RWPE2 (cell line): ENCODE measurements around the gene RUVBL2.
A peak's percentile ranks its signal among the peaks of the same experiment; 100 is the strongest.

Experiments used
- ATAC-seq: fragments of 200-7000 bp; cut with Tn5 transposase; 3 replicates; pipeline ENCODE4 v1.9.1; 2021; ENCODE audit warnings: low read depth
- DNase-seq: peaks from one replicate; pipeline ENCODE4 v3.0.0-alpha.2; 2020; ENCODE audit warnings: low spot score
- H3K27ac ChIP-seq: fragments of 450-650 bp; 2 replicates; pipeline ENCODE4 v1.5.1; 2017; ENCODE audit warnings: mild to moderate bottlenecking; ENCODE audit not compliant: poor library complexity, severe bottlenecking
- H3K27me3 ChIP-seq: fragments of 250-450 bp; sonication (Bioruptor Pico); 2 replicates; pipeline ENCODE4 v1.5.1; 2021; ENCODE audit warnings: mild to moderate bottlenecking, moderate library complexity; ENCODE audit not compliant: insufficient read depth, poor library complexity, severe bottlenecking
- H3K36me3 ChIP-seq: fragments of 250-450 bp; sonication (Bioruptor Pico); 2 replicates; pipeline ENCODE4 v1.5.1; 2020; ENCODE audit warnings: low read depth, mild to moderate bottlenecking, moderate library complexity
- H3K4me1 ChIP-seq: fragments of 250-450 bp; sonication (Bioruptor Pico); 2 replicates; pipeline ENCODE4 v1.5.1; 2021; ENCODE audit warnings: mild to moderate bottlenecking, moderate library complexity; ENCODE audit not compliant: insufficient read depth, poor library complexity, severe bottlenecking
- H3K4me3 ChIP-seq: fragments of 250-450 bp; sonication (Bioruptor Pico); 2 replicates; pipeline ENCODE4 v1.5.1; 2021; ENCODE audit warnings: mild to moderate bottlenecking, moderate library complexity; ENCODE audit not compliant: severe bottlenecking
- H3K9me3 ChIP-seq: fragments of 250-450 bp; sonication (Bioruptor Pico); 2 replicates; pipeline ENCODE4 v1.5.1; 2021; ENCODE audit warnings: mild to moderate bottlenecking, moderate library complexity; ENCODE audit not compliant: severe bottlenecking
- CTCF ChIP-seq: fragments of 450-650 bp; IDR thresholded peaks from one replicate; pipeline ENCODE4 v1.5.1; 2017; ENCODE audit warnings: mild to moderate bottlenecking, moderate library complexity; ENCODE audit not compliant: poor library complexity, severe bottlenecking

RUVBL2 gene

GRCh38 chr19:48969276-48970138 is 24.2 kb upstream of the RUVBL2 start:
- H3K27me3 ChIP-seq: no peaks in the 10 kb centered on the region
- H3K27ac ChIP-seq: no peak overlapping the region
- H3K4me1 ChIP-seq: peaks cover 2% of the 10 kb centered on the region
- ATAC-seq (no peak), DNase-seq (no peak)
- no peak overlapping the region for H3K4me3 ChIP-seq
- no peak for TF ChIP-seq CTCF
- no peaks in the 10 kb centered on the region for H3K9me3 ChIP-seq
- H3K36me3 ChIP-seq: peaks cover 68% of the 10 kb centered on the region

GRCh38 chr19:48970139-48970766 is 23.4 kb upstream of the RUVBL2 start:
- no peak overlapping the region for H3K4me3 ChIP-seq
- H3K9me3 ChIP-seq: no peaks in the 10 kb centered on the region
- DNase-seq (no peak), ATAC-seq (no peak)
- no peak for TF ChIP-seq CTCF
- no peak overlapping the region for H3K27ac ChIP-seq
- no peaks in the 10 kb centered on the region for H3K27me3 ChIP-seq
- H3K36me3 ChIP-seq: peaks cover 73% of the 10 kb centered on the region
- H3K4me1 ChIP-seq: no peaks in the 10 kb centered on the region

- H3K4me1 ChIP-seq: no peaks in the 10 kb centered on the region
- peak; percentile 35; the same call in 1 of the 3 replicates for ATAC-seq
- DNase-seq: no peak
- H3K36me3 ChIP-seq: peaks cover 70% of the 10 kb centered on the region
- H3K27ac ChIP-seq: no peak overlapping the region
- no peaks in the 10 kb centered on the region for H3K9me3 ChIP-seq
- peak; percentile 80 for TF ChIP-seq CTCF
- H3K4me3 ChIP-seq: no peak overlapping the region
- H3K27me3 ChIP-seq: no peaks in the 10 kb centered on the region
These were observed 22.7 kb upstream of the RUVBL2 start for GRCh38 chr19:48970923-48971395.

- no peak for DNase-seq
- Histone ChIP-seq H3K36me3 (peaks cover 54% of the 10 kb centered on the region), H3K4me1 (peaks cover 20% of the 10 kb centered on the region), H3K27me3 (no peaks in the 10 kb centered on the region), H3K27ac (no peak overlapping the region), H3K9me3 (no peaks in the 10 kb centered on the region), H3K4me3 (no peak overlapping the region)
- ATAC-seq: no peak
- no peak for TF ChIP-seq CTCF
These were observed 17.5 kb upstream of the RUVBL2 start for GRCh38 chr19:48975947-48976847.
